CD4-positive, alpha-beta T cell treated with Interleukin-1 beta for 1 hour (primary cell): ENCODE results near the gene ZDHHC12.
"Not testable (repeated sequence)": the region's sequence is repeated elsewhere in the genome, so short reads cannot be mapped to it uniquely, and the experiment has no call there.

Experiments used
- DNase-seq, 2 donors: peaks; one replicate each; pipeline ENCODE4 v3.0.0-alpha.2; 2020 to 2022

ZDHHC12 gene

DNA sequence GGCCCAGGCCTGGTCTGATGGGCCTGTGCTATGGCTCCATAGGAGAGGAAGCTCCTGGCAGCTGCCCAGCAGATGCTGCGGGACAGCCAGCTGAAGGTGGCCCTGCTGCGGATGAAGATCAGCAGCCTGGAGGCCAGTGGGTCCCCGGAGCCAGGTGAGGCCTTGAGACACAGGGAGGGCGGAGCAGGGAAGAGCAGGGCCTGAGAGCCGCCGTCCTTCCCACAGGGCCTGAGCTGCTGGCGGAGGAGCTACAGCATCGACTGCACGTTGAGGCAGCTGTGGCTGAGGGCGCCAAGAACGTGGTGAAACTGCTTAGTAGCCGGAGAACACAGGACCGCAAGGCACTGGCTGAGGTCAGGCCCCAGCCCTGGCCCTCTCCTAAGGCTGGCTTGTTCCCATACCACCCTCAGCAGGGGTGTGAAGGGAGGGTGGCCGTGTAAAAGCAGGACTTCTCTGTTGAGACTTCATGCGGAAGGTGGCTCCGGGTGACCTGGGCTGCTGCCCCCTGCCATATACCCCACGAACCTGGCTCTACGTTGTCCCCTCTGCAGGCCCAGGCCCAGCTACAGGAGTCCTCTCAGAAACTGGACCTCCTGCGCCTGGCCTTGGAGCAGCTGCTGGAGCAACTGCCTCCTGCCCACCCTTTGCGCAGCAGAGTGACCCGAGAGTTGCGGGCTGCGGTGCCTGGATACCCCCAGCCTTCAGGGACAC, 17.1 kb downstream of the ZDHHC12 start:
- no peak for DNase-seq

- DNase-seq, result no peak
These were observed 17.9 kb downstream of the ZDHHC12 start for GRCh38 chr9:128706045-128706444.

DNA sequence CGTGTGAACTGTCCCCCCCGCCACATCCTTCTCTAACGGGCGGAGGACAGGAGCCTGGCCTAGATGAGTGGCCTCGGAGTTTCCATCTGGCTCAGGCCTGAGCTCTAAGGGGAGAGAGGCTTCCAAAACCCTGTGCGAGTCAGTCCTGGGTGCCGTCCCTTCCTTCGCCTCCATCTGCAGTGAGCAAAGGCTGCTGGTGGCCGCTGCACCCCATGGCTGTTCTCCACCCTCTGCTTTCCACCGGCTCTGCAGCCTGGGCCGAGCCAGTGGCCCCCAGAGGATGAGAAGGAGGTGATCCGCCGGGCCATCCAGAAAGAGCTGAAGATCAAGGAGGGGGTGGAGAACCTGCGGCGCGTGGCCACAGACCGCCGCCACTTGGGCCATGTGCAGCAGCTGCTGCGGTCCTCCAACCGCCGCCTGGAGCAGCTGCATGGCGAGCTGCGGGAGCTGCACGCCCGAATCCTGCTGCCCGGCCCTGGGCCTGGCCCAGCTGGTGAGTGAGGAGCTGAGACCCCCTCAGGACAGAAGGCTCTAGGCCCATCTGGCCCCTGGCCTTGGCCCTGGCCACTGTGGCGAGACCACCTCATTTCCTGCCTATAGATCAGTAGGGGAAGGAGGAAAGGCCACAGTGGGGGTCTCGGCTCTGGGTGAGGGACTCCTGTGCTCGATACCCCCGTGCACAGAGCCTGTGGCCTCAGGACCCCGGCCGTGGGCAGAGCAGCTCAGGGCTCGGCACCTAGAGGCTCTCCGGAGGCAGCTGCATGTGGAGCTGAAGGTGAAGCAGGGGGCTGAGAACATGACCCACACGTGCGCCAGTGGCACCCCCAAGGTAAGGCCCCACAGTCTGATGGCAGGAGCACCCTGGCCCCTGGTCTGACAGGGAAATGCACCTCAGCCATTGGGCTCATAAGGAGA, 18.6 kb downstream of the ZDHHC12 start:
- DNase-seq, result no peak

GRCh38 chr9:128704356-128704670, 19.6 kb downstream of the ZDHHC12 start:
- no peak for DNase-seq

DNA sequence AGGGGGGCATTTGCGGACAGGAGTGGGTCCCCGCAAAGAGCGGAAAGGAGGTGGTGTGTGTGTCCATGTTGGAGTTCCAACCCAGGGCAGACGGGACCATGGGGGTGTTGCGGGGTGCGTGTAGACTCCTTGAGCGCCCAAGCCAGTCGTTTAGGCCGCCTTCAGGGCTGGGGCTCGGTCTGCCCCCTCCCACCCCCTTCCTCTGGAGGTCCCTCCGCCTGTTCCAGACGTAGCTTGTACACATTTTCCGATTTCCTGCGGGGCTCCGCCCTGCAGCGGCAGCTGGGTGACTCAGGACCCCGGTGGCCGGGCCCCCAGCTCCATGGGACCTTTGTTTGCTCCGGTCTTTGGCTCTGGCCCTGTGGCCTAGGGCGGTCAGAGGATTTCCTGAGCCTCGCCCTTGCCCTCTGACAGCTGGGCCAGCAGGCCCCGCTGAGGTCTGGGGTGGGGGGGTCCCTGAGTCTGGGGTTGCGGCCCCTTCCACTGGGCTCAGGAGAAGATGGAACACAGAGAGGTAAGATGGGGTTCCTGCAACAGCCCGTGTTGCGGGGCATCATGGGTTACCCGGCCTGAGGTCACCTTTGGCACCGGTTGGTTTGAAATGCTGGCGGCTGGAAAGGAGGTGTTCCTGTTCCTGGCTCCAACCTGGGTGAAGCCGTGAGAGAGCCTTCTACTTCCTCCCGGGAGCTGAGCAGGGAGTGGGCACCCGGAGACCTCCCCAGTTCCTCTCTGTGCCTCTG, 20.1 kb downstream of the ZDHHC12 start:
- DNase-seq, result no peak

DNA sequence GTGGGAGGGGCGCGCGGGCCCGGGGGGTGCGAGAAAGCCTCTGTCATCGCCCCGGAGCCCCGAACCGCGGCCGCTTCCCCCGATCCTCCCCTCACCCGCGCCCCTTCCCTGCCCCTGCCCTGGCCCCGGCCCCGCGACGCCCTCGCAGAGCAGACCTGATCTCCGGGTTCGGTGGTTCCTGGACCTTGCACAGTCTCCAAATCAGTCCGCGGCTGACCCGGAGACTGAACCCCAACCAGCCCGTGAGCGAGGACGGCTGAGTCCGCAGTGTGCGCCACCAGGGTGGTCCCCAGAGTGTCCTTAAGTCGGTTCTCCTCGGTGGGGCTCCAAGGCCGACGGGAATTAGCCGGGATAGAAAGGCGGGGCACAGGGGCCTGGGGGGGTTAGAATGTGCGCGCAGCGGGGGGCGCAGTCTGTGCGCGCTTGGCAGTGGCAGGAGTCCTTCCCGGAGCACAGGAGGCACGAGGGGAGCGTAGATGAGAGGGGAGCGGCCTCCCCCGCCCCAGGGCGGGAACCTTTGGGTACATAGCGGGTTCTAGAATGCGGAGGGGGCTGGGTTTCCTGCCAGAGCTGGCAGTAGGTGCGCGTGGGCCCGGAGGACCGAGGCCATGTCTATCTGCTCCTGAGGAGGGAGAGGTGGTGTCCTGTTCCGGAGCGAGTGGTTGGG, 20.8 kb downstream of the ZDHHC12 start:
- peak in 1 of 2 donors; percentile 29 for DNase-seq

DNA sequence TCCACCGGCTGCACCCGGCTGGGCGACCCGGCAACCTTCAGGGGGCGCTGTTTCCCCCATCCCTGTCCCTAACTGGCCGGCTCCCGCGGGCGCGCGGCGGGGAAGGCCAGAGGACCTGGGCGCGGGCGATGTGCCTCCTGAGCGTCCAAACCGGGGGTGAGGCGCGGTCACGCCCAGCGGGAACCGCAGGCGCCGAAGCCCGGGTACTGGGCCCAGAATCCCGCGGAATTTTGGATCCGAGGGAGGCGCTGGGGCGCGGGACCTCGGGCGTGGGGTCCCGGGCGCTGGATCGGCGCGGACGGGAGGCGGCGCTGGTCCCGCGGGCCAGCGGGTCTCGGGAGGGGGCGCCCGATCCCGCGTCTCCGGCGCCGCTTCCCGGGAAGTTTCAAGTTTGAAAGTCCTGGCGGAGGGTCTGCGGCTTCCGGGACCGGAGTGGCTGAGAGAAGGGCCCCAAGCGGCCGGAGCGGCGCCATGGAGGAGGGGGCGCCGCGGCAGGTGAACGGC, 21.4 kb downstream of the ZDHHC12 start, which contains the start of gene PKN3:
PKN3 (plus strand) TSS at position 59 of the 504 bp plus-strand sequence; CDS start at position 472, 413 bp downstream.
- peak; percentile 80 to 84 for DNase-seq

GRCh38 chr9:128701227-128701854, 22.6 kb downstream of the ZDHHC12 start:
- DNase-seq, result no peak

GRCh38 chr9:128699096-128699795, 24.7 kb downstream of the ZDHHC12 start:
- DNase-seq, result not testable (repeated sequence)

DNA sequence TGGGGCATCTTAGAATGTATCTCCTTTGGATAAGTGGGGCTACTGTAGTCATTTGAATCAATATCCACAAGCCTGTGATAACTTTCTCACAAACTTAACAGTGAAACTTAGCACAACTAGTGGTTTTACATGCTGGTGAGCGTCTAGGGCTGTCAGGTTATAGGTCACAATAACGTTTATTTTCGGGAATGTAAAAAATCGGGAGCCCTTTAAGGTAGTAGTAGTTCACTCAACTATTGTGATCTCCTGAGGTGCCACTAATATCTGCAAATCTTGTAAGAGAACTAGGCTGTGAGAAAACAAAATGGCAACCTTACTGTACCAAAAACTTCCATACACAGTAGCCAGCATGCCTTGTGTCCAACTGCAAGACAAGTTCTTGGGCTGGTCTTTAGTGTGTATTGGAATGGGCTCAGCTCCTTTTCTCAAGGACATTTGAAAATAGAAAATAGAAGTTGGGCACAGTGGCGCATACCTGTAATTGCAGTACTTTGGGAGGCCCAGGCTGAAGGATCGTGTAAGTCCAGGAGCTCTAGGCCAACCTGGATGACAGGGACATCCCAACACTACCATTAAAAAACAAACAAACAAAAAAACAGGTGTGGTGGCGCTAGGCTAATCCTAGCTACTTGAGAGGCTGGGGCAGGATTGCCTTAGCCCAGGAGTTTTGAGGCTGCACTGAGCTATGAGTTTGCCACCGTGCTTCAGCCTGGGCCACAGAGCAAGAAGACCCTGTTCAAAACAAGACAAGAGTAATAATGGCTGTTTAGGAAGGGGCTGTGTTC, 26.8 kb downstream of the ZDHHC12 start:
- DNase-seq, result no peak

- DNase-seq, result no peak
These were observed 29.6 kb downstream of the ZDHHC12 start for GRCh38 chr9:128694344-128694743.

DNA sequence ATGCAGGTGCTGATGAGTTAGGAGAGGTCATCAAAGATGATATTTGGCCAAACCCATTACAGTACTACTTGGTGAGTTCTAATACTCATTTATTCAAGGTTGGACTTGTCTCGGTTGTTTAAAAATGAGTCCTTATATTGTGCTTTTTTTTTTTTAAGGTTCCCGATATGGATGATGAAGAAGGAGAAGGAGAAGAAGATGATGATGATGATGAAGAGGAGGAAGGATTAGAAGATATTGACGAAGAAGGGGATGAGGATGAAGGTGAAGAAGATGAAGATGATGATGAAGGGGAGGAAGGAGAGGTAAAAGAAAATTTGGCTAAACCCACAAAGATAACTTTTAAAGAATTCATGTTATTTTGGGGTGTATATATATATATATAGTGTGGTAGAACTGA, 30.2 kb downstream of the ZDHHC12 start:
- not testable (repeated sequence) for DNase-seq

- peak in 1 of 2 donors; percentile 28 for DNase-seq
These were observed 33.3 kb downstream of the ZDHHC12 start for GRCh38 chr9:128690684-128691034.

GRCh38 chr9:128689820-128690683, 33.9 kb downstream of the ZDHHC12 start:
- peak; percentile 61 to 66 for DNase-seq

GRCh38 chr9:128689293-128689774, 34.6 kb downstream of the ZDHHC12 start:
- DNase-seq, result no peak

GRCh38 chr9:128688501-128689292, 35.2 kb downstream of the ZDHHC12 start, which contains the start of gene SET:
Gene SET, plus strand, starts transcription at chr9:128689222. Its CDS starts 361 bp downstream, at chr9:128689583.
- DNase-seq, result peak; percentile 95

DNA sequence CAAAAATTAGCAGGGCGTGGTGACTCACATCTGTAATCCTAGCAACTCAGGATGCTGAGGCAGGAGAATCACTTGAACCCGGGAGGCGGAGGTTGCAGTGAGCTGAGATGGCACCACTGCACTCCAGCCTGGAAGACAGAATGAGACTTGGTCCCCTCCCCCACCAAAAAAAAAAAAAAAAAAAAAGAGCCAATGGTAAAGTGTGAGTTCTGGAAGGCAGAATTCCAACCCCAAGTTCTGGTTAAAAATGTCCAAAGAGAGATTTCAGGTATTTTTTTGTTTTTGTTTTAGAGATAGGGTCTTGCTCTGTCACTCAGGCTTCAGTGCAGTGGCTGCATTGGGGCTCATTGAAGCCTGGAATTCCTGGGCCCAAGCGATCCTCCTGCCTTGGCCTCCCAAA, 36.5 kb downstream of the ZDHHC12 start:
- no peak for DNase-seq
